ENCODE data around the gene MACROD2.

DNA sequence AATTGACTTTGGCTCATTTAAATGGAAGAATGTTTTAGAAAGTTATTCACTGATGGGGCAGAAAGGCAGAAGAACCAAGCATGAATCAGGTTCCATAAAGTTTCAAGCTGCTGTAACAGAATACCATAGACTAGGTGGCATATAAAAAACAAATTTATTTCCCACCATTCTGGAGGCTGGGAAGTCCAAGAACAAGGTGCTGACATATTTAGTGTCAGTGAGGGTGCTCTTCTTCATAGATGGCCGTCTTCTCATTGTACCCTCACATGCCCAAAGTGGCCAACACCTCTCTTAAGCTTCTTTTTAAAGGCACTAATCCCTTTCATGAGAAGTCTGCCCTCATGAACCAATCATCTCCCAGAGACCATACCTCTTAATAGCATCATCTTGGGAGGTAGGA, 902.3 kb downstream of the MACROD2 start:
- TF ChIP-seq CTCF (IDR thresholded peaks at IDR 0.05) (no peak), POLR2A (IDR thresholded peaks at IDR 0.05) (no peak)
